ENCODE data around the gene EHBP1.

Gene EHBP1

GRCh38 chr2:62964050-62964449 is 258.5 kb downstream of the EHBP1 start:
- no peak for DNase-seq (ENCODE audit: low read depth)

DNA sequence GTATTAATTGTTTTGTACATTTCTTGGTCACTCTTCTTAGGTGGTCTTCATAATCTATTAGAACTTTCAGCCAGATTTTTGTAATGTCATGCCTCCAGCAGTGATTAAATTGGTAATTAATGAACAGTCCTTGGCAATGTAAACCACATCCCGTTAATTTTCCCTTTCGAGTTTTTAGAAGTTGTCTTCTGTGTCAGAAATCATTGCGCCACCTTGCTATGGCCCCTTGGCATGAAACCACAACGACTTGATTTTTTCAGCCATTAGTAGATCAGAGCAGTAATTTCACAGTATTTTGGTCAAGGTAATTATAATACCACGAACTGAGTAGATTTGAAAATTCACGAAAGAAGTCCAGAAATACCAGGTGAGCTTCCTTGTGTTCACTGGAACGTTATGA is 259.2 kb downstream of the EHBP1 start:
- DNase-seq (ENCODE audit: low read depth): no peak

DNA sequence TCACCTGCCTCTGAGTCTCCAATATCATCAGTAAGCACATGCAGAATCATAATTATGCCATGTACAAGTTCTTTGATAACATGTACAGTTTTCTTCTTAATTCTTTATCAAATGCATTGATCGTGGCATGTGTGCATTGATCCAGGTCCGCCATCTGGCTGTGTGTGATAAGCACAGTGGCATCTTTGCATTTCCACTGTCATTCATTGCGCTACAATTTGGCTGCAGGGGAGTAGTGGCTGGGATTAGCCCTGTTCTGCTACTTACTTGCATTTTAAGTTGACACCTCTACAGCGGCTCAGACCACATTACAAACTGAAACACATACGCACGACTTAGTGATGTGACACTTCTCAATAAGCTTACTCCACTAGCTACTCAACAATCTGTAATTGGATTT is 261.5 kb downstream of the EHBP1 start:
- DNase-seq (ENCODE audit: low read depth): no peak

GRCh38 chr2:62968168-62968567 is 262.7 kb downstream of the EHBP1 start:
- no peak for DNase-seq (ENCODE audit: low read depth)

- DNase-seq (ENCODE audit: low read depth): no peak
Observed at GRCh38 chr2:62968668-62969067, 263.2 kb downstream of the EHBP1 start.

DNA sequence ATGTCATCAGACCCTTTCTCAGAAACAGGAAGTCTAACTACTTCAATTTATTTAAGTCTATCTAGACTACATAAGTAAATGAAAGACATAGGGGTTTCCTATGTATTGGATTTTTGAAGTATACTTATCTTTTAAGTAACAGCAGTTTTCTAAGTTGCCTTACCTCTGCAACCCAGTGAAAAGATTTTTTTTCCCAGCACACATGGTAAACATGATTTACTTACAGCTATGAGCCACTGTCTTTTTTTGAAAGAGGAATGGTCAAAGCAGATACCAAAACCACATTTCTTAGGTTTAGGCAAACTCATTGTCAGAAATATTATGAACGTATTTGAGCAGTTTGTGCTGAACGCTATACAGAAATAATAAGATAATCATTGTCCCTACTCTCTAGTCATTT is 266.4 kb downstream of the EHBP1 start:
- no peak for DNase-seq (ENCODE audit: low read depth)

GRCh38 chr2:62972601-62973000 is 267.1 kb downstream of the EHBP1 start:
- DNase-seq (ENCODE audit: low read depth): no peak

GRCh38 chr2:62974999-62975398 is 269.5 kb downstream of the EHBP1 start:
- DNase-seq (ENCODE audit: low read depth): no peak

- no peak for DNase-seq (ENCODE audit: low read depth)
Observed at GRCh38 chr2:62991605-62992004, 286.1 kb downstream of the EHBP1 start.

DNA sequence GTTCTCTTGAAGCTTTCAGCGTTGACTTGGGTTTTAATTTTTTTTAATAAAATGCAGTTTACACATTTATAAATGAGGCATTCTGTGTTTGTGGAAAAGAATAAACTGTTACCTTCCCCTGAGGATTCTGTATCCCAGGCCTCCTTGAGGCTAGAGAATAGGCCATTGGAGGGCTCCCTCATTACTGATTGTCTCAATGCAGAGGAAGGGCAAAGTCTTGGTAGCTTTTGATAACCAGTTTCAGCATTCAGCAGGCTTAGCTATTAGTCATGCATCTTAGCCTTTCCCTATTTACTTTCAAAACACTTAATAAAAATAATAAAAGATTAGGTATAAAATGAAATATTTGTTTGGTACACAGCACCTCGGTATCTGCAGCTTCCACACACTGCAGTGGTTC is 287.0 kb downstream of the EHBP1 start:
- no peak for DNase-seq (ENCODE audit: low read depth)

GRCh38 chr2:62994206-62994605 is 288.7 kb downstream of the EHBP1 start:
- no peak for DNase-seq (ENCODE audit: low read depth)

- no peak for DNase-seq (ENCODE audit: low read depth)
Observed at GRCh38 chr2:62996534-62997186, 291.1 kb downstream of the EHBP1 start.

GRCh38 chr2:62998949-62999348 is 293.4 kb downstream of the EHBP1 start:
- DNase-seq (ENCODE audit: low read depth): no peak

GRCh38 chr2:62999905-63000304 is 294.4 kb downstream of the EHBP1 start:
- DNase-seq (ENCODE audit: low read depth): no peak

DNA sequence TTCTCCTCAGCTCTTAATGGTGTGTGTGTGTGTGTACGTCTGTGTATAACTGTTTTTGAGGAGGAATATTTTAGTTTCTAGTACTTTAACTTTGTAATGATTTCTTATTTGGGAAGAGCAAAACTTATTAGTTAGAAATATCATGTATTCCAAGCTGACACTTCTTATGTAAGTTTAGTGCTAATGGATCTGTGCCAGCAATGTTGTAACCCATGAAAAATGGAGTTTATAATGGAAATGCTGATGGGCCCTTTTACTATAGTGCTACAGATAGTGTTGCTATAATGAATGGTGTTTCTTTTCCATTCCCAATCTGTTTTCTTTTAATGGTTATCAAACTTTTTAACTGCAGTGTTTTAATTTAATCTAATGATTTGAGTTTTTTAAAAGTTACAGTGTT is 295.3 kb downstream of the EHBP1 start:
- no peak for DNase-seq (ENCODE audit: low read depth)

GRCh38 chr2:63001576-63001975 is 296.1 kb downstream of the EHBP1 start:
- DNase-seq (ENCODE audit: low read depth): no peak

- DNase-seq (ENCODE audit: low read depth): no peak
Observed at GRCh38 chr2:63003351-63003750, 297.8 kb downstream of the EHBP1 start.

DNA sequence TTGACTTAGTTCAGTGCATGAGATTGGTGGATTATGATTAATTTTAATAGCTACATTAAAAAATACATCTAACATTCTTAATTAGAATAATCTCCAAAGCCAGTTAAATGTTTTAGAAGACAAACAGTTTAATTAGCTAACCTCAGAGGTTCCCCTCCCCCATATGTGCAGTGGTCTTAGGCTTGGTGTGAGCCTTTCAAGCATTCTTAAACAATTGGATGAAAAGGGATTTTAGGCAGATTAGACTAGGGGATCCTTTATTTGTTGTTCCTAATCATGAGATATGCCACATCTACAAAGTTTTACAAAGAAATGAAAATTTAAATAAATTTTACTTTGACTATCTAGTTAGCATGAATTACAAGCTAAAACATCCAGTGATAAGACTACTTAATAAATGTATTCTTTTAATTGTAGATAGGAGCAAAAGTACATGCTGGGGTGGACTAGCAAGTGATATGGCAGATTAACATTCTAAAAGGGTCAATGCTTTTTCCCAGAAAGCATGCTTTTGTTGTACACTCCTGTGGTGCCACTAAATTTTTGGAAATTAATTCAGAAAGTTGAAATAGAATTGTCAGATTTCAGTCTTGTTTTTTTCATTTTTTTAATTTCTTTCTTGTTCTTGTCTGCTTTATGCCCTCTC is 302.4 kb downstream of the EHBP1 start:
- DNase-seq (ENCODE audit: low read depth): no peak

- DNase-seq (ENCODE audit: low read depth): no peak
Observed at GRCh38 chr2:63008838-63009237, 303.3 kb downstream of the EHBP1 start.

DNA sequence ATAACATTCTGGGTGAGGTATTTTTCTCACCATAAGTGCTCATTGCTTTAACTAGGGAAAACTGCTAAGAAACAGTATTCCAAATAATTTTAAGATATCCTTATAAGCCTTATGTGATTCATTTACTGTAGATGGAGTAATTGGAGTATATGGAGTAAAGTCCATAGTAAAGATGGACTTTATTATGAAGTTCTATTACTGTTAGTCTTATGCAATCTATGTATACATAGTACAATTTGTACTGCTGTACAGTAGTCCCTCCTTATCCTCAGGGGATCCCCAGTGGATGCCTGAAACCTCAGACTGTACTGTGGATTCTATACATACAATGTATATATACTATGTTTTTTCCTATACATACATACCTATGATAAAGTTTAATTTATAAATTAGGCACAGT is 304.0 kb downstream of the EHBP1 start:
- DNase-seq (ENCODE audit: low read depth): no peak

DNA sequence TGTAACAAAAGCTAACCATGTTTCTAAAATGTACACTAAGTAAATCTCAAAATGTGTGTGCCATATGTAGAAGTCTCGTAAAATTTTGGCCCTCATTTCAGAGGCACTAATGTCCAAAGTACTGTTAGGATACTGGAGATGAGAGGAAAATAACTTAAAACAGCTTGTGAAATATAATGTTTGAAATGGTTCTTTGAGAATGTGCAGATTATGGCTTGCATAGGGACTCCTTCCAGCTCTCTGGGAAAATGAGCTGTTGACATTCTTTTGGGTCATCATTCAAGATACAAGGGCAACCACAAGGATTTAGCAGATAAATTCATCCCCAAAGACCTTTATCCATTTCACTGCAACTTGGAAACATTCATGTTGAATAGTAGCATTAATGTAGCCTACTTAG is 307.0 kb downstream of the EHBP1 start:
- peak; percentile 69 for DNase-seq (ENCODE audit: low read depth)

DNA sequence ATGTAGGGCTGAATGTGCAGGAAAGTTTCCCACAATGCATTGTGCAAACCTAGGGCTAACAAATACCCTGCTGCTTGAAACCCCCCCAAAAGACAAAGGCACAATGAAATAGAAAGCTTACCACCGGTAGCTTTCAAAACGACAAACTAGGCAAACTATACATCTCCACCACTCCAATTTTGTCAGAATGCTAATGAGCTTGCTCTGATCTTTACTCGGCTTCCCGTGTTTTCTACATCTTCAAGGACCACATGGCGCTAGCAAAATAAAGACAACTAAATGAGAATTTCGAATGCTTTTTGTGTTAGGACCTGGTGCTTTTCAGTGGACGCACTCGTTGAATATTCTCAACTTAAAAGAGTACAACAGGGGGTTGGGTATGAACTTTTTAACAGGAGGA is 307.9 kb downstream of the EHBP1 start:
- no peak for DNase-seq (ENCODE audit: low read depth)

DNA sequence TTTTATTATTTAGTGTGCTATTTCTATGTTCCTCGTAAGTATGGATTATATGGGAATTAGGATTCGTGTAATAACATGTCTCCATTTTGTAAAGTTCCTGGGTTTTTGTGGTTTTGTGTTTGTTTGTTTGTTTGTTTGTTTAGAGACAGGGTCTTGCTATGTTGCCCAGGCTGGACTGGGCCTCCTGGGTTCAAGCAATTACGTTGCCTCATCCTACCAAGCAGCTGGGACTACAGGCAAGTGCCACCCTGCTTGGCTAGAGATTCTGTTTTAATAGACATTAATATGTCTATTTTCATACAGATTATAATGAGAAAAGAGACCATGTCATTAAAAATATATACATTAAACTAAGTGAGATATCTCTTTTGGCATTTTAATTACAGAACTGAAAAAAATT is 309.9 kb downstream of the EHBP1 start:
- DNase-seq (ENCODE audit: low read depth): no peak

GRCh38 chr2:63018439-63018838 is 312.9 kb downstream of the EHBP1 start:
- no peak for DNase-seq (ENCODE audit: low read depth)
